Tibial nerve (tissue), 4 donors: Measurements from ENCODE around the gene ASB10.

ENCODE experiments used
- CTCF ChIP-seq, 5 experiments: fragments of 200-600 bp in 3 of 5; fragments of 450-650 bp in 2 of 5; sonication (generic) in 3 of 5; IDR thresholded peaks; one replicate each; pipeline ENCODE4 v1.5.1; 2016 to 2019; ENCODE audit warnings: antibody characterized with exemption in 5 of 5, mild to moderate bottlenecking in 3 of 5, moderate library complexity in 2 of 5
- EP300 ChIP-seq, 2 donors: sonication (generic); formaldehyde crosslinking; IDR thresholded peaks; one replicate each; pipeline ENCODE4 v1.6.1; 2017; ENCODE audit warnings: antibody characterized with exemption in 2 of 2, mild to moderate bottlenecking in 1 of 2
- POLR2A ChIP-seq, 2 donors: fragments of 450-650 bp; IDR thresholded peaks; one replicate each; pipeline ENCODE4 v1.6.1; 2017; ENCODE audit warnings: antibody characterized with exemption in 2 of 2, mild to moderate bottlenecking in 2 of 2, moderate library complexity in 2 of 2

- no peak for TF ChIP-seq CTCF (IDR thresholded peaks at IDR 0.05)
- TF ChIP-seq POLR2A (IDR thresholded peaks at IDR 0.05), result no peak
- TF ChIP-seq EP300 (IDR thresholded peaks at IDR 0.05), result no peak
Measured at GRCh38 chr7:151233804-151234203, 46.8 kb upstream of the ASB10 start.
